C4-2B (cell line): ENCODE measurements around the gene COL7A1.

Source experiments
- H3K27ac ChIP-seq: fragments of 450-650 bp; 2 replicates; pipeline ENCODE4 v1.5.1; 2017
- CTCF ChIP-seq: fragments of 450-650 bp; conservative IDR thresholded peaks from 2 replicates; pipeline ENCODE4 v1.5.1; 2017; ENCODE audit warnings: mild to moderate bottlenecking
- ZFX ChIP-seq: fragments of 450-650 bp; IDR thresholded peaks from 2 replicates; pipeline ENCODE4 v1.6.1; 2017

The COL7A1 gene

DNA sequence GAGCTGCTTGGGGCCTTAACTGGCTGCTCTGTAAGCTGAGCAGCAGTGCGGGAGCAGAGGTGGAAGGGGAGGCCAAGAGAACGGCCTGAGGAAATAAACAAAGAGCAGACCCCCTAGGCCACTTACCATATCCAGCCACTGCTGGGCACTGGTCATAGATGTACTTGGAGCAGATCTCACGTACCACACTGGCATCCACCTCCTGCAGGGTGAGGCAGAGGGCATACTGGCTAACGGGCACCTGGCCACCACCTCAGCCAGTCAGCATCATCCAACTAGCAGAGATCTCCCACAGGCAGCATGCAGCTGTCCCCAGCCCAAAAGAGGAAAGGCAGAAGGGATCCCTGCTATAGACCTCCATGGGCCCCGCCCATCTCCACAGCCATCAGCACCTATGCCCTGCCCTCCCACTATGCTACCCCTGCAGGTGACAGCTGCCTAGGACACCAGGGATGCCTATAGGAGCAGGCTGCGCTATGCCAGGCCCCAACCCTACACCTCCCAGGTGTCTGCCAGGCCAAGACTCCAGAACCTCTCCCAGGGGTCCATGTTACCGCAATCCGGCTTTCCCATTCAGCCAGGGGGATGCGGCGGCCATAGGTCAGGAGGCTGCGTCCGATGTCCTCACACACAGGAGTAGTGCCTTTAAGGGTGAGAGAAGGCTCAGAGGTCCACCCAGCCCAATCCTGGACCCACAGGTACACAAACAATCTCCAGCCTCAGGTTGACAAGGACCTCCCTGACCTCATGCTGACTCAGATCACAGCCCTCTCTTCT lies 4.6 kb upstream of the COL7A1 start:
- TF ChIP-seq ZFX (no peak), CTCF (no peak)
- H3K27ac ChIP-seq = no peak overlapping the region

DNA sequence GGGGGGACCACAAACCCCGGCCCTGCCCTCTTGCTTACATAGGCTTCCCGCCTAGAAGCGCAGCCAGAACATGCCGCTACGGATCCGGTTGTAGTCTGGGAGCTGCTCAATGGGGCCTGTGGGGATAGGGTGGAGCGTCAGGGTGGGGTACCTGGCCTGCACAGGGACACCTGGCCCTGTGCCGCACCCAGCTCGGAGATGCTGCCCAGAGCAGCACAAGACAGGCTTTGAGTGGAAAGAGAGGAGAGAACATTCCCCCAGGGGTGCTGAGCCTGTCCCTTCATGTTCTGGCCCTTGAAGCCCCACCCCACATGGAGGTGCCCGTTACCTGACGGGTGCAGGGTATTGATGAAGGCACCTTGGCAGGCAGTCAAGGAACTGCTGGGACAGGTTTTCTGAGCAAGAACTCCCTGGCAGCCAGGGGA lies 4.0 kb upstream of the COL7A1 start:
- H3K27ac ChIP-seq = no peak overlapping the region
- no peak for TF ChIP-seq CTCF
- TF ChIP-seq ZFX = no peak

DNA sequence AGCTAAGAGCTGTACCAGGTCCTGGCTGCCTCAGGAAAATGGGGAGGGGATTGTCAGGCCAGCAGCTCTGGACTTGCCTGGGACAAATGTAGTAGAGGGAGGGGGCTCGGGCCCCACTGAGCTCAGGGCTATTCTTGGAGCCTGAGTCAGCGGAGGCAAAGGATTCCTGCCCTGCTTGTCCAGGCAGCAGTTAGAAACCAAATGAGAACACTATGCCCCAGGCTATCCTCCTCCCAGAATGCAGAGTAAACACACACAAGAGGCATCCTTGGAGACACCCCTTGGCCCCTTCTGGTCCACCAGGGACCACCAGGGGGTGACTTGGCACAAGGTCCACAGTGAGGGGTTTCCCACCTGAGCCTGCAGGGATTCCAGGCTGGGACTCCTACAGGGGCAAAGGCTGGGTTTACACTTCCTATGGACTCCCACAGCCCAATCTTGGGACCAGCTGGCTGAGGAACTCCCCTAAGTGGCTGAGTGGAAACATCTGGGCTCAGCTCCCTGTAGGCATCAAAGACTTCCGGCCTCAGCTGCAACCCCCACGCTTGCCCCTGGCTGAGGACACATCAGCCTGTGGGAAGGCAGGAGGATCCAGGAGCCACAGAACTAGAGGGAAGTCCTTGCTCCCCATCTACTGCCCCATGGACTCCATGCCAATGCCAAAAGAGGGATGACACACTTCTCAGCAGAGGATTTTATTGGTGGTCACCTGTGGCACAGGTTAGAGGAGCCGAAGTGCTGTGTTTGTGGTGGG lies 3.4 kb upstream of the COL7A1 start:
- no peak for TF ChIP-seq CTCF
- TF ChIP-seq ZFX = no peak
- H3K27ac ChIP-seq = no peak overlapping the region

DNA sequence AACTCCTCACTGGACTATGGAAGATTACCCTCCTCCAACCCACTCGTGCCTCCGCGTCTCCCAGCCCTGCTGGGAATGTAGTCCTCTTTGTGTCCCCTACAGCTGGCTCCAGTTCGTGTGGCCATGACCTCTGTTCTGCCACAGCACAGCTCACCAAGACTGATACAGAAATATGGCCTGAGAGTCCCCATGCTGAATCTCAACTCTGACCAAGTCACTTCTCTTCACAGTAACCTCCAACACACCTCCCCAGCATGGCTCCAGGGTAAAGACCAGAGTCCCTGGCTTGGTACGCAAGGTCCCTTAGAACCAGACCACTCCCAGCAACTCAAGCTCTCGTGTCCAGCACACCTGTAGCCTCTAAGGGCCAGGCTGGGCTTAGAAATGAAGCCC lies 2.3 kb upstream of the COL7A1 start:
- no peak overlapping the region for H3K27ac ChIP-seq
- TF ChIP-seq ZFX (no peak), CTCF (no peak)

DNA sequence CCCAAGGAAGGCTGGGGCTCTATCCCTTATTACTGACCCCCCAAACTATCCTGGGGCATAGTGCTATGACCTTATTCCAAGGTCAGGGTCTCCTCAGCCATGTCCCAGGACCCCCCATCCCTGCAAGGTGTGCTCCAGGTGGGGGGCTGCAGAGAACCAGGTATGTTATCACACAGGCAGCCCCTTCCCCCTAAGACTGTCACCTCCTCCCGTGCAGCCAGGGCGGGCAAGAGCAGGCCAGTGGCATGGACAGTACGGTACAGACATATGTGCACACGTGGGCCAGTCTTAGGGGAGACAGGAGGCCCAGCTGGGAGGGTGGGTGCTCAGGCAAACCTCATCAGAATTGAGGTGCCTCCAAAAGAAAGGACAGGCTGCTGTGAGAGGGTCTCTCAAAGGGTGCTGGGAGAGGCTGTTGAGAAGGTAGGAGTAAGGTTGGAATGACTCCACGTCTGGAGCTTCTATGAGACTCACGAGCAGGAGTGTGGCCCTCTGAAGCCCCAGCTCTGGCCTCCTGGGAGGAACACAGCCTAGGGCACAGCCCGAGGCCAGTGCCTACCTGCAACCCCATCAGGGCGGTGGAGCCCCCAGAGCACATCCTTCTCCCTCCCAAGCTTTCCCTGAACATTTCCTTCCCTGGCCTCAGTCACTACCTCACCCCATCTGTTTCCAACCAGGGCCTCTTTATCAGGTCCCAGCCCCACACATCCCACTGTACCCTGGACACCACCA lies 1.7 kb upstream of the COL7A1 start:
- H3K27ac ChIP-seq = no peak overlapping the region
- TF ChIP-seq ZFX (no peak), CTCF (no peak)

- TF ChIP-seq CTCF = no peak
- no peak for TF ChIP-seq ZFX
- no peak overlapping the region for H3K27ac ChIP-seq
Measured at GRCh38 chr3:48596157-48596556, 1.0 kb upstream of the COL7A1 start.
